ELR (cell line): Measurements from ENCODE around the gene KCNQ2.
"Not testable (repeated sequence)": the region's sequence is repeated elsewhere in the genome, so short reads cannot be mapped to it uniquely, and the experiment has no call there.

Experiments
- DNase-seq: peaks from one replicate; pipeline ENCODE4 v3.0.0-alpha.2; 2015; ENCODE audit warnings: low read depth

The KCNQ2 gene

GRCh38 chr20:63385819-63386218, 86.6 kb downstream of the KCNQ2 start:
- DNase-seq: no peak

DNA sequence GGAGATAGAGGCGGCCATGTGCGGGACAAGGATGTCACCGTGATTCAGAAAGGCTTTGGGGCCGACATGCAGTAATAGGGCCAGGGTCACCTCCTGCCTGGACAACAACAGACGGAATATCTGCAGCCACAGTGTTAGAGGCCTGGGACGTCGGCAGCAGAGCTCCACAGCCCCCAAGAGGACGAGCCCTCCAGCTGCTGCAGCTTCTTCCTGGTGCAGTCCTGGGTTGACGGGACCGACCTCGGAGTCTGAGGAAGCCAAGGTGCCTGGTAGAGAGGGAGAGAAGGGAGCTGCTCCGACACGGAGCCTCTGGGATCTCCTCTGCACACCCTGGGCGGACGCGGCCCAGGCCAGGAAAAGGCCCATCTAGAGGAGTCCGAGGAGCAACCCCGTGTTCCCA, 88.1 kb downstream of the KCNQ2 start:
- no peak for DNase-seq

- no peak for DNase-seq
Observed at GRCh38 chr20:63383556-63383955, 88.9 kb downstream of the KCNQ2 start.

DNA sequence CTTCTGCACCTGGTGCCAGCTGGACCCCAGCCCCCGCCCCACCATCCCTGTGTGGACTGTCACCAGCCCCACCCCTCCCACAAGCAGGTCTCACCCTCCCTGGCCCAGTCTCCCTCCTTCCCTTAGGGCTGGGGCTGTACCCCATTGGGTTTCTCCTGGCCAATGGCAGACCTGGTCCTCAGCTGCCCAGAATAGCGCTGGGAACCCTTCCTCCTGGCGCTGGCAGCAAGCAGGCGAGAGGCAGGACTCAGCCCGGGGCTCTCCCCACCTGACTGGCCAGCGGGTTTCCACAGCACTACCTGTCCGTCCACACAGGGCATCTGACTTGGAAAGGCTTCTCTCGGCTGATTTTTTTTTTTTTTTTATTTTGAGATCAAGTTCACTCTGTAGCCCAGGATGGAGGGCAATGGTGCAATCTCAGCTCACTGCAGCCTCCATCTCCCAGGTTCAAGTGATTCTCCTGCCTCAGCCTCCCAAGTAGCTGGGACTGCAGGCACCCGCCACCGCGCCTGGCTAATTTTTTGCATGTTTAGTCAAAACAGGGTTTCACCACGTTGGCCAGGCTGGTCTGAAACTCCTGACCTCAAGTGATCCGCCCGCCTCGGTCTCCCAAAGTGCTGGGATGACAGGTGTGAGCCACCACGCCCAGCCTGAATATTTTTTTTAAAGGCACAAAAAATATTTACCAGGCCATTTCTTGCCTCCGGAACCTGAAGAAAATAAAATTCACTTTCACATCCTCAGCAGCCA, 89.7 kb downstream of the KCNQ2 start:
- no peak for DNase-seq

- DNase-seq: no peak
Observed at GRCh38 chr20:63381781-63382431, 90.5 kb downstream of the KCNQ2 start.

- DNase-seq: no peak
Observed at GRCh38 chr20:63380346-63380870, 92.0 kb downstream of the KCNQ2 start.

- not testable (repeated sequence) for DNase-seq
Observed at GRCh38 chr20:63379872-63380271, 92.6 kb downstream of the KCNQ2 start.

DNA sequence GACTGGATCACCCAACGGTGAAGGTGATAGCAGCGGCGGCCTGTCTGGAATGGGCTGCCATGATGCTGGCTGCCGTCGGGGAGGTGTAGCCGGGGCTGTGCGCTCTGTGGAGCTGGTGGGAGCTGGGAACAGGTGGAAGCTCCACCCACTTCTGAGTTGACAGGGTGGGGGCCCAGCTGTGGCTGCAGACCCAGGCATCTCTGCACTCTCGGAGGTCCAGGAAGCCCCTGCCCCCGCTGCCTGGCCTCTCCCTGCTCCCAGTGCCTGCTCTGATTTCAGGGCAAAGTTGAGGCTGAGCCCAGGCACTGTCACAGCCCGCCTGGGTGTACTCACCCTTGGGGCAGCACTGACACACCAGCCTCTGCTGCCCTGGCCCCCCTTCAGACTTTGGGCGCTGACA, 93.2 kb downstream of the KCNQ2 start:
- DNase-seq: no peak

- no peak for DNase-seq
Observed at GRCh38 chr20:63378626-63379025, 93.8 kb downstream of the KCNQ2 start.

DNA sequence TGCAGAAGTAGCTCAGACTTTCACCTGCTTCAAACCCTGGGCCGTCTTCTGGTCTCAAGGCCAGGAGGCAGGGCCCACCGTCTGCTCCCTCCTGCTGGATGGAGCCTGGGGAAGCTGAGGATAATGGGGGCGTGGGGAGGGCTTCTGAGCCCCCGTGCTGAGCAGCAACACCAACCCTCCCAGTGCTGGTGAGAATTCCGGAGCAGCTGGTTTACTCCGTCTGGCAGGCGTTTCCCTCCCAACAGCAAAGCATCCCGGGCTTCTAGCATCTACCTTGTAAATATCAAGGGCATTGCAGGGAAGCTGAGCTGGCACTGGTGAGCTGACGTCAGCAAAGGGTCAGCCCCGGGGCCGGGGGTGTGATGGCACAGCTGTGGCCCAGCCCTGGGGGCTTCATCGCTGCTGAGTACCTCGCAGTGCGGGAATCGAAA, 94.5 kb downstream of the KCNQ2 start:
- no peak for DNase-seq

DNA sequence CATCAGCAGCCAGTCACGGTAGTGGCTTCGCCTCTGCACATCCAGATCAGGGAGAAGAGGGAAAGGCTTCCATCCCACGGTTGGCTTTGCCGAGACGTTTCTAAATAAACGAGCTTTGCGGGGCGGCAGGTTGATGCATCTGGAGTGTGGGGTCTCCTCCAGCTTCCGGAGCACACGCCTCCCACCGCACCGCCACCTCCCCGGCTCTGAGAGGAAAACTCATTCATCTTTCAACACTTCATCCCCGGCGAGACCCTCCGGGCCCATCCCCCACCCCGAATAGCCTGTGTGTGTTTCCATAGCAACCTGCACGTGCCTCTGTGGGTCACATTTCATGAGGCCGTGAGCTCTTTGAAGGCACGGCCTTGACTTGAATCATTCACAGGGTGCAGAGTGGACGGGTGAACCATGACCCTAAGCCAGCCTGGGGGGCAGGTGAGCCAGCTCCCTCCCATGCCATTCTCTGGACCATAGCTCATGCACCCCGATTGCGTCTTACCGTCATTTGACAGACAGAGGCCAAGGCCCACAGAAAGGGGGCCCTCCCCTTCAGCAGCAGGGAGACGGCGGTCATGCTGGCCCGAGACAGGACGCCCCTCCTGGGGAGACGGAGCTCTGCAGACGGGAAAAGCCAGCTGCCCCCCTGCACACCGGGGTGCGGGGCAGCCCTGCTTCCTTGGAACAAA, 95.1 kb downstream of the KCNQ2 start:
- DNase-seq: no peak

- no peak for DNase-seq
Observed at GRCh38 chr20:63376283-63377250, 95.9 kb downstream of the KCNQ2 start.

DNA sequence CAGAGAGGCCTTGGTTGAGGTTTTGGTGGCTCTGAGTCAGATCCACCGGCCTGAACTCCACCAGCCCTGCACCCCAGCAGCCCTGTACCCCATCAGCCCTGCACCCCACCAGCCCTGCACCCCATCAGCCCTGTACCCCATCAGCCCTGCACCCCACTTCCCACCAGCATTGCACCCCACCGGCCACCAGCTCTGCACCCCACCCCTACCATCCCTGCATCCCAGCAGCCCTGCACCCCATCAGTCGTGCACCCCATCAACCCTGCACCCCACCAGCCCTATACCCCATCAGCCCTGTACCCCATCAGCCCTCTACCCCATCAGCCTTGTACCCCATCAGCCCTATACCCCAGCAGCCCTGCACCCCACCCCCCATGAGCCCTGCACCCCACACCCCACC, 97.0 kb downstream of the KCNQ2 start:
- DNase-seq: no peak

DNA sequence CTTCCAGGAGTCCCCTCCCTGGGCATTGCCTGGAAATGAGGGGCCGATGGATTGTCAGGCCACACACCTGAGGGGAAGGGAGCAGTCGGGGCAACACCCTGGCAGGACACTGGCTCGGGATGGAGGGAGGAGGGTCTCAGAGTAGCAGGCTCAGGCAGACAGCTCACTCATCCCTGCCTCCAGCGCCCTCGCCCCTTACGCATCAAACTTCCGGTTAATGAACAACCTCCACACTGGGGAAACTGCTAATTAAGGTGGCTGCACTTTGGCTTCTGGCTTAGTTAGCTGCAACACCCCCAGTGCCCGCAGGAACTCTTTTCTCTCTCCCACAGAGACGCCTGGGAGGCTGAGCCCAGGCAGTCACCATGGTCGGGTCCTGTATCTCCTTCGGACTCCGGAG, 98.0 kb downstream of the KCNQ2 start:
- DNase-seq: no peak

DNA sequence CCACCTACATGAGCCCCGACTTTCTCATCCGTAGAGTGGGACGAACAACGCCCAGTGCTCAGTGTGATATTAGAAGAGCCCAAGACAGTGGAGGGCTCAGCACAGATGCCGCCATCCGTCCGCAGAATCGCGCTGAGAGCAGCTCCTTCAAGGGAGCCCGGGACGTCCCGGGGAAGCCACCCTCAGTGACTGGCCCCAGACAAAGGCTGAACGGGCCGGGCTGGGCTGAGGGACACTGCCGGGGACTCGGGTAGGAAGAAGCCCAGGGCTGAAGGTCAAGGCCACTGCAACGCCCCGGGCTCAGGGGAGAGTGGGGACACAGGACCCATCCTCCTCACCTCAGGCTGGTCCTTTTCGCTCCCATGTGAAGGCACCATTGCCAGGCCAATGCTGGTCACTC, 98.5 kb downstream of the KCNQ2 start:
- no peak for DNase-seq

GRCh38 chr20:63372971-63373885, 99.2 kb downstream of the KCNQ2 start:
- no peak for DNase-seq

DNA sequence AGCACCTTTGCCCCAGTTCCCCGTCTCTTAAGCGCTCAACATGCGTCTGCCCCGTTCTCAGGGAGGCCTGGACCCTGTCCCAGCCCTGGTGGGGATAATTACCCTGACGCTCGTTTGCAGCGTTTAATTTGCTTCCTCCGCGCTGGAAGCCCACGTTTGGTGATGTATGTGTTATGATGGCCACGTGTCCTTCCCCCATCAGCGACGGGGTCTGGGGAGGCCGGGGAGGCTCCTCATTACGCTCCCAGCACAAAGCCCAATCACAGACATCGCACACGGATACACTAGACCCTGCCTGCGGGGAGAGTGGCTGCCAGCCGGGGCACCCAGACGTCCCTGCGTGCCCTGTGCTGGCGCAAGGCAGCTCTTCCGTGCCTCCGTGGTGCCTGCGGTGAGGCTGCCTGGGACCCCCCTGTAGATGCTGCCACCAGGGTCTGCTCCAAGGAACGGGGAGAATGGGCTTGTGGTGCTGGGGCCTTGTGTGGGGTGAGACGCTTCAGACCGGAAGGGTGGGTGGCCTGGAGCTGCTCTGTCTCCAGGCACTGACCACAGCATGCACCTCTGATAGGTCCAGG, 101.1 kb downstream of the KCNQ2 start:
- no peak for DNase-seq

DNA sequence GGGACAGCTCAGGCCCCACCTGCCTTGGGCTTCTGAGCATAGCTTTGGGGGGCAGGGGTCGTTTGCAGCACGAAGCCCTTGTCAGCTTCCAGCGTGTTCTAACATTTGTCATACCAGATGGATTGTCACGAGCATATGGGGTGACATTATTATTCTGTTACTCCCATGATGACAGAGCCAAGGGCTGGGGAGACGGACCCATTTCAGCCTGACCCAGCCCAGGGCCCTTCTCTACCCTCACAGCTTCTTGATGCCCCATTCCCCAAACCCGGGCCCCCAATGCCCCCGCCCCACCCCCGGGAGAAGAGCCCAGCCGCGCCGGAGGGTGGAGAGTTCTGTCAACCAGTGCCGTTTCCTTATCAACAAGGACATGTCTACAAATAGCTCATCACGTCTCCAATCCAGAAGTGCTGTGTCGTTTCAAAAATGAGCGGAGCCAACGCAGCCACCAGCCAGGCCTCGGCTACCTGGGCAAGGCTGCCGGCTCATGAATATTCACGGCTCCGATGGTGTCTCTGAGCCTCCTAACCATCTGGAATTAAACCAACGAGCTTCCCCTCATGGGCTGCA, 101.8 kb downstream of the KCNQ2 start:
- DNase-seq: no peak

DNA sequence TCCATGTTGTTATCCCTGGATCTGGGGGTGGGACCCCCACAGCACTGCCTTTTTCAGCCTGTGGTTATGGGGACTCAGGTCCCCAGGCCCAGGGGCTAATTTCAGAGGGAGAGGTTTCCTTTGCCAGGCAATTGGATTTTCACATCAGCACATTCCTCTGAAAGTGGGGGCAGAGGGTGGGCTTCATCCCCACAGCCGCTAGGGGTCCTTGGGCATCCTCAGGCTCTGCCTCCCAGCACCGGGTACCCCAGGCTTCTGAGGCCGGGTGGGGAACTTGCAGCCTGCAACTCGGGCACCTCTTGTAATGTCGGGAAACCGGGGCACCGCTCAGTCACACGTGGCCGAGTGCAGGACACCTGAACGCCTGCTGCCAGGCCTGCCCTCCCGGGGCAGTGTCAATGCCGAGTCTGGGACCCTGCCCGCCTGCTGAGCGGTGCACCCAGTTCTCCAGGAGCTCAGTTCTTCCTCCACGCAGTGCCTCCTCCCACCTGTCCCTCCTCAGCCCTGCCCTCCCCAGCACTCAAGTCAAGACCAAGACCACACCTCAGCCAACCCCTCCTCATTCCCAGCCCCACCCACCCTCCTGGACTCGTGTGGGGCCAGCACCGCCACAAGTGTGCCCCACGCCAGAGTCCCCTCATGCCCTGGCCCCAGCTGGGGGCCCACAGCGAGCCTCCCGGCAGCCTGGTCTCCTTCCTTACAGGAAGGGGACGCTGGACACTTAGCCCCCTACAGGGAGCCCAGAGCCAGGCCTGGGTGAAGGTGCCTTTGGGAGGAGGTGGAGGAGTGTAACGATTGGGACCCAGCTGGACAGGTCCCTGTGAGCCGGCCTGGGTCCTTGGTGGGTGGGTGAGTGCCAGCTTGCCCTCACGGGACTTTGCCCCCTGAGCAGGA, 102.5 kb downstream of the KCNQ2 start:
- no peak for DNase-seq
